ENCODE measurements around the gene CHMP5.

Gene CHMP5

GRCh38 chr9:33273972-33274328 is 9.1 kb downstream of the CHMP5 start:
- no peak overlapping the region for H2BK120ac ChIP-seq (ENCODE audit: low read depth, low read length)

DNA sequence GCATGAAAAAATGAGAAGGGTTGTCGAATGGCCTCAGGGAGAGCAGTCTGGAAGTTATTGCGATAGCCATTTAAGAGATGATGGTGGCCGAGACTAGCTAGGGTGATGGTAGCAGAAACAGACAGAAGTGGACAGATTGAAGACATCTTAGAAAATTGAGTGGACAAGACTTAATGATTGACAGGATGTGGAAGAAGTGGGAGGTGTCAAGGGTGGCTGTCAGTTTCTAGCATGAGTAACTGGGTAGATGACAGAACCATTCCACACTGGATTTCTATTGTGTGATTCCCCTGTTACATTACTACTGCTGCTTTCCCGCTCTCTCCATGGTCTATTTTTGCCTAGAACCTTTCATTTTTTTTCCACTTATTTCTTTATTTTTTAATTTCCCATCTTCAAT is 12.6 kb downstream of the CHMP5 start:
- H3K4me3 ChIP-seq (ENCODE audit: insufficient read depth in 1 of 2, low read depth in 1 of 2, low read length in 2 of 2), result no peak overlapping the region
- H4K91ac ChIP-seq (ENCODE audit: low read length), result no peak overlapping the region
- H3K14ac ChIP-seq (ENCODE audit: low read length in 2 of 2), result no peak overlapping the region
- H3K4ac ChIP-seq (ENCODE audit: low read depth in 1 of 2, low read length in 2 of 2), result no peak overlapping the region
- H3K4me1 ChIP-seq (ENCODE audit: control insufficient read depth, insufficient read depth, low read depth, low read length), result no peaks in the 10 kb centered on the region
- H3K4me2 ChIP-seq (ENCODE audit: low read length, poor library complexity, severe bottlenecking), result no peak overlapping the region
- 96% methylated on average over 4 of the region's 4 CpGs for WGBS
- H2AK5ac ChIP-seq (ENCODE audit: low read length, severe bottlenecking), result no peak overlapping the region
- H2BK5ac ChIP-seq (ENCODE audit: low read depth, low read length, poor library complexity, severe bottlenecking), result no peak overlapping the region
- DNase-seq, result no peak
- no peaks in the 10 kb centered on the region for H3K27me3 ChIP-seq (ENCODE audit: control insufficient read depth in 1 of 2, insufficient read depth in 1 of 2, low read length in 2 of 2)
- H3K9ac ChIP-seq (ENCODE audit: low read length), result no peak overlapping the region
- H2AFZ ChIP-seq (ENCODE audit: low read depth, low read length), result no peak overlapping the region
- no peak overlapping the region for H2BK12ac ChIP-seq (ENCODE audit: low read length in 2 of 2)
- no peak overlapping the region for H3K23ac ChIP-seq (ENCODE audit: low read length in 2 of 2)
- no peaks in the 10 kb centered on the region for H3K9me3 ChIP-seq (ENCODE audit: control insufficient read depth, low read length)
- H3K36me3 ChIP-seq (ENCODE audit: control insufficient read depth in 1 of 2, insufficient read depth in 2 of 2, low read depth in 1 of 2, low read length in 2 of 2), result peaks cover 26 to 94% of the 10 kb centered on the region in 2 experiments
- H3K79me1 ChIP-seq (replicated peaks; ENCODE audit: low read length, poor library complexity, severe bottlenecking), result peaks cover 11% of the 10 kb centered on the region
- no peak overlapping the region for H2BK120ac ChIP-seq (ENCODE audit: low read depth, low read length)
- no peak overlapping the region for H2BK15ac ChIP-seq (ENCODE audit: low read depth, poor library complexity, severe bottlenecking)
- H3K18ac ChIP-seq (ENCODE audit: low read depth in 1 of 2, low read length in 2 of 2), result no peak overlapping the region
- no peak overlapping the region for H3K27ac ChIP-seq (ENCODE audit: low read length, poor library complexity, severe bottlenecking)
- no peak overlapping the region for H4K8ac ChIP-seq (ENCODE audit: low read length)

More at GRCh38 chr9:33273972-33274328, 9.1 kb downstream of the CHMP5 start:
- no peak overlapping the region for H3K14ac ChIP-seq (ENCODE audit: low read length in 2 of 2)
- no peaks in the 10 kb centered on the region for H3K9me3 ChIP-seq (ENCODE audit: control insufficient read depth, low read length)
- WGBS, result 100% methylated on average over 1 of the region's 2 CpGs
- no peak overlapping the region for H2BK15ac ChIP-seq (ENCODE audit: low read depth, poor library complexity, severe bottlenecking)
- peak overlapping the region; percentile 16 for H3K9ac ChIP-seq (ENCODE audit: low read length)
- no peak overlapping the region for H2AFZ ChIP-seq (ENCODE audit: low read depth, low read length)
- no peak overlapping the region for H2AK5ac ChIP-seq (ENCODE audit: low read length, severe bottlenecking)
- no peak overlapping the region for H4K8ac ChIP-seq (ENCODE audit: low read length)
- H4K91ac ChIP-seq (ENCODE audit: low read length), result no peak overlapping the region
- no peak overlapping the region for H2BK5ac ChIP-seq (ENCODE audit: low read depth, low read length, poor library complexity, severe bottlenecking)
- H3K4ac ChIP-seq (ENCODE audit: low read depth in 1 of 2, low read length in 2 of 2), result no peak overlapping the region
- H2BK12ac ChIP-seq (ENCODE audit: low read length in 2 of 2), result no peak overlapping the region
- H3K27me3 ChIP-seq (ENCODE audit: control insufficient read depth in 1 of 2, insufficient read depth in 1 of 2, low read length in 2 of 2), result no peaks in the 10 kb centered on the region
- H3K27ac ChIP-seq (ENCODE audit: low read length, poor library complexity, severe bottlenecking), result no peak overlapping the region
- no peak for DNase-seq
- peaks cover 11% of the 10 kb centered on the region for H3K79me1 ChIP-seq (replicated peaks; ENCODE audit: low read length, poor library complexity, severe bottlenecking)
- no peak overlapping the region for H3K18ac ChIP-seq (ENCODE audit: low read depth in 1 of 2, low read length in 2 of 2)
- H3K36me3 ChIP-seq (ENCODE audit: control insufficient read depth in 1 of 2, insufficient read depth in 2 of 2, low read depth in 1 of 2, low read length in 2 of 2), result peaks cover 19 to 94% of the 10 kb centered on the region in 2 experiments
- no peaks in the 10 kb centered on the region for H3K4me1 ChIP-seq (ENCODE audit: control insufficient read depth, insufficient read depth, low read depth, low read length)
- no peak overlapping the region for H3K4me3 ChIP-seq (ENCODE audit: insufficient read depth in 1 of 2, low read depth in 1 of 2, low read length in 2 of 2)
- H3K4me2 ChIP-seq (ENCODE audit: low read length, poor library complexity, severe bottlenecking), result no peak overlapping the region
- no peak overlapping the region for H3K23ac ChIP-seq (ENCODE audit: low read length in 2 of 2)

GRCh38 chr9:33285502-33285901 is 20.7 kb downstream of the CHMP5 start:
- Histone ChIP-seq H3K4me3 (ENCODE audit: insufficient read depth in 1 of 2, low read depth in 1 of 2, low read length in 2 of 2) (no peak overlapping the region), H2BK5ac (ENCODE audit: low read depth, low read length, poor library complexity, severe bottlenecking) (no peak overlapping the region), H3K4me1 (ENCODE audit: control insufficient read depth, insufficient read depth, low read depth, low read length) (peaks cover 5% of the 10 kb centered on the region), H3K9ac (ENCODE audit: low read length) (no peak overlapping the region), H3K79me1 (replicated peaks; ENCODE audit: low read length, poor library complexity, severe bottlenecking) (peaks cover 2% of the 10 kb centered on the region), H3K27me3 (ENCODE audit: control insufficient read depth in 1 of 2, insufficient read depth in 1 of 2, low read length in 2 of 2) (no peaks in the 10 kb centered on the region), H3K14ac (ENCODE audit: low read length in 2 of 2) (no peak overlapping the region), H3K27ac (ENCODE audit: low read length, poor library complexity, severe bottlenecking) (no peak overlapping the region), H3K4me2 (ENCODE audit: low read length, poor library complexity, severe bottlenecking) (no peak overlapping the region), H2AK5ac (ENCODE audit: low read length, severe bottlenecking) (no peak overlapping the region), H4K8ac (ENCODE audit: low read length) (no peak overlapping the region), H2BK12ac (ENCODE audit: low read length in 2 of 2) (no peak overlapping the region), H4K91ac (ENCODE audit: low read length) (no peak overlapping the region), H2AFZ (ENCODE audit: low read depth, low read length) (no peak overlapping the region), H3K4ac (ENCODE audit: low read depth in 1 of 2, low read length in 2 of 2) (no peak overlapping the region), H3K36me3 (ENCODE audit: control insufficient read depth in 1 of 2, insufficient read depth in 2 of 2, low read depth in 1 of 2, low read length in 2 of 2) (peaks cover 6 to 52% of the 10 kb centered on the region in 2 experiments), H2BK120ac (ENCODE audit: low read depth, low read length) (no peak overlapping the region), H3K23ac (ENCODE audit: low read length in 2 of 2) (no peak overlapping the region), H2BK15ac (ENCODE audit: low read depth, poor library complexity, severe bottlenecking) (no peak overlapping the region), H3K9me3 (ENCODE audit: control insufficient read depth, low read length) (no peaks in the 10 kb centered on the region), H3K18ac (ENCODE audit: low read depth in 1 of 2, low read length in 2 of 2) (no peak overlapping the region)
- 95% methylated on average over 4 of the region's 5 CpGs for WGBS
- no peak for DNase-seq

DNA sequence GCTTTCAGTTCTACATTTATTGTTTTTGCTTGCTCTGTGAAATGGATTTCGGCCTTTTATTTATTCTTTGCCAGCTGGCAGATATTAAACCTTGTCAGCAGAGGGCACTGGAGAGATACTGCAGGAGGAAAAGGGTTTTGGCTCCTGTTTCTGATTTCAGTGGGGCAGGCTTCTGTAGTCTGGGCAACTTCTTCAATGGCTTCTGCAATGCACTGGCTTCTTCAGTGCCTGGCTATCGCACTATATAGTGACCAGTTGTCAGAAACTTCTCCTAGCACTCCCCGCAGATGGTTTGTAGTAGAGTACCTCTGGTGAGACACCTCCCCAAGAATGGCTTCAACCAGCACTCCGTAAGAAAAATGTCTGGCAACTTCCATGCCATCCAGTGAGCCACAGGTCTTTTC is 22.2 kb downstream of the CHMP5 start:
- no peaks in the 10 kb centered on the region for H3K9me3 ChIP-seq (ENCODE audit: control insufficient read depth, low read length)
- H2BK120ac ChIP-seq (ENCODE audit: low read depth, low read length), result no peak overlapping the region
- H2BK15ac ChIP-seq (ENCODE audit: low read depth, poor library complexity, severe bottlenecking), result no peak overlapping the region
- no peak overlapping the region for H3K18ac ChIP-seq (ENCODE audit: low read depth in 1 of 2, low read length in 2 of 2)
- no peak overlapping the region for H2BK12ac ChIP-seq (ENCODE audit: low read length in 2 of 2)
- no peak overlapping the region for H3K27ac ChIP-seq (ENCODE audit: low read length, poor library complexity, severe bottlenecking)
- no peak overlapping the region for H3K14ac ChIP-seq (ENCODE audit: low read length in 2 of 2)
- H2AFZ ChIP-seq (ENCODE audit: low read depth, low read length), result no peak overlapping the region
- peaks cover 4% of the 10 kb centered on the region for H3K79me1 ChIP-seq (replicated peaks; ENCODE audit: low read length, poor library complexity, severe bottlenecking)
- no peak overlapping the region for H3K23ac ChIP-seq (ENCODE audit: low read length in 2 of 2)
- H3K27me3 ChIP-seq (ENCODE audit: control insufficient read depth in 1 of 2, insufficient read depth in 1 of 2, low read length in 2 of 2), result no peaks in the 10 kb centered on the region
- H4K8ac ChIP-seq (ENCODE audit: low read length), result peak overlapping the region; percentile 31
- no peak overlapping the region for H3K4me3 ChIP-seq (ENCODE audit: insufficient read depth in 1 of 2, low read depth in 1 of 2, low read length in 2 of 2)
- no peak overlapping the region for H4K91ac ChIP-seq (ENCODE audit: low read length)
- H3K36me3 ChIP-seq (ENCODE audit: control insufficient read depth in 1 of 2, insufficient read depth in 2 of 2, low read depth in 1 of 2, low read length in 2 of 2), result peaks cover 3 to 41% of the 10 kb centered on the region in 2 experiments
- H3K4me2 ChIP-seq (ENCODE audit: low read length, poor library complexity, severe bottlenecking), result no peak overlapping the region
- WGBS, result 78% methylated on average over 4 of the region's 4 CpGs
- no peak overlapping the region for H2BK5ac ChIP-seq (ENCODE audit: low read depth, low read length, poor library complexity, severe bottlenecking)
- DNase-seq, result peak; percentile 71
- peak overlapping the region; percentile 34 for H3K9ac ChIP-seq (ENCODE audit: low read length)
- no peak overlapping the region for H3K4ac ChIP-seq (ENCODE audit: low read depth in 1 of 2, low read length in 2 of 2)
- peaks cover 9% of the 10 kb centered on the region for H3K4me1 ChIP-seq (ENCODE audit: control insufficient read depth, insufficient read depth, low read depth, low read length)
- H2AK5ac ChIP-seq (ENCODE audit: low read length, severe bottlenecking), result no peak overlapping the region

All from mesenchymal stem cell (in vitro differentiated cells and primary cell).